ENCODE measurements around the gene PCDHGB4.

DNA sequence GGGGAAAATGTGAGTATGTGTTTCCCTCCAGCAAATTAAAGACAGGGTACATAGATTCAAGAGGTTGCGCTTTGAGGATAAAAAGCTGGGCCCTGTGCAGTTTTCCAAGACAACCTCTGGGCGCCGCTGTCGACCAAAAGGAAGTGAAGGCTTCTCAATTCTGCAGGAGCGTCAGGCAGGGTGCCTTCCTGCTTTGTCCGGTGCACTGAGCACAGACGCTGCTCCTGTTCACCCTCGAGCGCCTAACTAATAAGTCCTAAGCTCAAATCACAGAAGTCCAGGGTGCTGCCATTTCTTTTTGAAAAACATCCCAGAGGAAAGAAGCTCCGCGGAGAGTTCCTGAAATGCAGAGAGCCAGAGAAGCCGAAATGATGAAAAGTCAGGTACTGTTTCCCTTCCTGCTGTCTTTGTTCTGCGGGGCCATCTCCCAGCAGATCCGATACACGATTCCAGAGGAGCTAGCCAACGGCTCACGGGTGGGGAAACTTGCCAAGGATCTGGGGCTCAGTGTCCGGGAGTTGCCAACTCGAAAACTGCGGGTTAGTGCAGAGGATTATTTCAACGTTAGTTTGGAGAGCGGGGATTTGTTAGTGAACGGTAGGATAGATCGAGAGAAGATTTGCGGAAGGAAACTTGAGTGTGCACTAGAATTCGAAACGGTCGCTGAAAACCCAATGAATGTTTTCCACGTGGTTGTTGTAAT is 37.4 kb upstream of the PCDHGB4 start, which contains the start of gene PCDHGB1:
- TF ChIP-seq, protein P1, sequence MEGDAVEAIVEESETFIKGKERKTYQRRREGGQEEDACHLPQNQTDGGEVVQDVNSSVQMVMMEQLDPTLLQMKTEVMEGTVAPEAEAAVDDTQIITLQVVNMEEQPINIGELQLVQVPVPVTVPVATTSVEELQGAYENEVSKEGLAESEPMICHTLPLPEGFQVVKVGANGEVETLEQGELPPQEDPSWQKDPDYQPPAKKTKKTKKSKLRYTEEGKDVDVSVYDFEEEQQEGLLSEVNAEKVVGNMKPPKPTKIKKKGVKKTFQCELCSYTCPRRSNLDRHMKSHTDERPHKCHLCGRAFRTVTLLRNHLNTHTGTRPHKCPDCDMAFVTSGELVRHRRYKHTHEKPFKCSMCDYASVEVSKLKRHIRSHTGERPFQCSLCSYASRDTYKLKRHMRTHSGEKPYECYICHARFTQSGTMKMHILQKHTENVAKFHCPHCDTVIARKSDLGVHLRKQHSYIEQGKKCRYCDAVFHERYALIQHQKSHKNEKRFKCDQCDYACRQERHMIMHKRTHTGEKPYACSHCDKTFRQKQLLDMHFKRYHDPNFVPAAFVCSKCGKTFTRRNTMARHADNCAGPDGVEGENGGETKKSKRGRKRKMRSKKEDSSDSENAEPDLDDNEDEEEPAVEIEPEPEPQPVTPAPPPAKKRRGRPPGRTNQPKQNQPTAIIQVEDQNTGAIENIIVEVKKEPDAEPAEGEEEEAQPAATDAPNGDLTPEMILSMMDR (IDR thresholded peaks at IDR 0.05), result peak in 3 of 6 experiments; percentile 6 to 13 (median 9)
- no peak for TF ChIP-seq POLR2A (IDR thresholded peaks at IDR 0.05)

Data from Peyer's patch (tissue), 4 donors.